Embryonic facial prominence (tissue), 1 donor: ENCODE data around the gene SLC9C2.
"Not testable (repeated sequence)": the region's sequence is repeated elsewhere in the genome, so short reads cannot be mapped to it uniquely, and the experiment has no call there.

Experiments
- DNase-seq: peaks from one replicate; pipeline ENCODE4 v3.0.0-alpha.2; 2016; ENCODE audit errors: extremely low spot score

Gene SLC9C2

DNA sequence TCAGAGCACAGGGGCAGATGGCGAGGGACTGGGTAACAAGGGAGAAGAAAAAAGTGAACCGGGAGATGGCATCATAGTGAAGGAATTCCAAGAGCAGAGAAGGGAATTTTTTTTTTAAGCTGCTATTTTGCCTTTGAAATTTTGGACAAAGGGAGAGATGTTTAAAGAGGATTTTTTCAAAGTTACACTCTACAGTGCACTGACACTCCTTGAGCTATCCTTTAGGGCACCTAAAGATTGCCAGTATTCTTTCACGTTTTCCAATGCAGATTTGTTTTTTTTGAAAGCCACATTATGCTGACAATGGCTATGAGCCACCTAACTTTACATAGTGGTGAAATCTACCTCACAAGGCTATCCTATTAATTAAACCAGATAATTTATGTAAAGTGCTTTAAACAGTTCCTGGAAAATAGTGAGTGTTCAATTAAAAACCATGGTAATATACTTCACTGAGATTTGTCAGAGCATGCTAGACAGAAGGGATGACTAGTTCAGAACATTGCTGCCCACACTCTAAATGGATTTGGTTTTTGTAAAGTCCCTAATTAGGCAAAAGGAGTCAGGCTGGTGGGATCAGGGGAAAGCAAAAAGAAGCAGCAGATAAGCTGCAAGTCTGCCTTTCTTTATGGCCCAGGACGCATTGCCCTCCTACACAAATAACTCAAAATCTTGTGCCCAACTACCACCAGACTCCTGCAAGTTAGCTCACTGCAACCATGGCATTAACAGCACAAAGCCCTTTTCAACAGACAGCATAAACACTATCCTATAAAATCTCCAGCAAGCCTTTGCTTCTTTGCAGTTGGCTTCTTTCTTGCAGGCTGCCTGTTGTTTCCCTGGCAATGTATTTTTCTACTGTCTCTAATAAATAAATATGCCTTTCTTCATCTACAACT lies 71.8 kb downstream of the SLC9C2 start:
- peak; percentile 5 for DNase-seq

DNA sequence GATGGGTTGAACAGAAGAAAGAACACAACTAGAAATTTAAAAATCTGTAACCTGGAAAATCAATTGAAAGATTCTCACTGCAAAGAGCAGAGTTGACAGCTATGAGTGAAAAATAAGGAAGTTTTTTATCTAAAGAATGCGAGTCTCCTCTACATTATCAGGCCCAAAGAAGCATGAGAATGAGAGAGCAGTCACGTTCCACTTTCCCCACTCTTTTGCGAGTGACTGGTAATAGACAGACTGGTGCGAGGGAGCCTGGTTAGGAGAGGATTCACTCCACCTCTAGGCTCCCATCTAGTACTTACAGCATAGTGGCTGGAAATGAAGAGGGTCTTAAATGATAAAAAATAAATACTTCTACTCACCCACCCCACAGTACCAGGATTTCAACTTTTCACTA lies 73.8 kb downstream of the SLC9C2 start:
- DNase-seq: peak; percentile 4

DNA sequence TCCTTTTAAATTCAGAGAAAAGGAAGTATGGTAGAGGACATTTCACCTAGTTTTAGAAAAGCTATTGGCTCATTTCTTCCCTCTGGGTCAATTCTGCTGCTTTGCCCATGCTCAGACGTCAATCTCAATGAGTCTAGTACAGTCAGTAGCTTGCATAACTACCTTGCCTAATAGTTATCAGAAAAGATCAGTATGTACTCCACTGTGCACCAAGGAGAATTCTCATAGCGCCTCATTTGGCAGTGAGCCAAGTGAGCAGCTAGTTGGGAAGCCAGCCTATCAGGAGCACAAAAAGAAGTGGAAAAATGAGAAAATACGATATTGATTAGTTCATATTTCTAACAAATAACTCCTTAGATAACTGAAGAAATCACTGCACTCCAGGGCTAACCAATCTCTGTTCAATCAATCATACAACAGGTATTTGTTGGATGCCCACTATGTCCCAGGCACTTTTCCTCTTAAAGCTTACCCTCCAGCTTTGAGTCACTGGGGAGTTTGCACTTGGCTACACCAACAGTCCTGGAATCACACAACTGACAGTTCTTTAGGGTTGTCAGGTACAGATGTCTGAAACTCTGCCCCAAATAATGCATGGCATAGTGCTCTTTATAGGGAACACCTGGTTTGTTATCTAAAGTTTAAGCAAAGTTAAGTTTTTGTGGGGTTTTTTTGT lies 75.6 kb downstream of the SLC9C2 start:
- peak; percentile 5 for DNase-seq

DNA sequence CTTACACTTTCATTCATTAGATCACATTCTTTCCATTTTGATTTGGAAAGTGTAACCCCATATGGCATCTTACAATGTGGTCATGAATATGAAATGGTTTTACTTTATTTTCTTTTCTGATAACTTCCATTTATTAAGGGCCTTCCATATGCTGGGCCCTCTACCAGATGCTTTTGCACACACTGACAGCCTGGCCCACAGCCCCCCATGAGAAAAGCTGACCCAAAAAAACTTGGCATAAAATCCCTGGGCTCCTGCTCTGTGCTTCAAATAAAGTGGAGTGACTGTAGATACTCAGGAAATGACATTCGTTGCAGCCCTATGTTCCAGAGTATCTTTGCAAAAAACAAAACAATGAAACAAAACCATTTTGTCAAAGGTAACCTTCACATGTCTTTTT lies 76.9 kb downstream of the SLC9C2 start:
- DNase-seq: peak; percentile 3

DNA sequence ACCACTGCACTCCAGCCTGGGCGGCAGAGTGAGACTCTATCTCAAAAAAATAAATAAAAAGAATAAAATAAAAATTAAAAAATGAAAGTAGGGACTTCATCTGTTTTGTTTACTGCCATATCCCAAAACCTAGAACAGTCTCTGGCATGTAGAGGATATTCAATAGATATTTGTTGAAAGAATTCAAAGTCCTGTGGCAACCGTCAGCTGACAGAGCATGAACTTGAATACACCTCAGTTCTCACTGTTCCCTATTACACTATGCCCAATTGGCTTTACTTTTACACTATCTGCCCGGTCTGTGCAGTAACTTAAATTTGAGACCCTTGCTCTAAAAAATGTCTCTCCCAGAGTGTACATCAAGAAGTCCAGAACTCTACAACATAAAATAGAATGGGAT lies 79.5 kb downstream of the SLC9C2 start:
- peak; percentile 1 for DNase-seq

DNA sequence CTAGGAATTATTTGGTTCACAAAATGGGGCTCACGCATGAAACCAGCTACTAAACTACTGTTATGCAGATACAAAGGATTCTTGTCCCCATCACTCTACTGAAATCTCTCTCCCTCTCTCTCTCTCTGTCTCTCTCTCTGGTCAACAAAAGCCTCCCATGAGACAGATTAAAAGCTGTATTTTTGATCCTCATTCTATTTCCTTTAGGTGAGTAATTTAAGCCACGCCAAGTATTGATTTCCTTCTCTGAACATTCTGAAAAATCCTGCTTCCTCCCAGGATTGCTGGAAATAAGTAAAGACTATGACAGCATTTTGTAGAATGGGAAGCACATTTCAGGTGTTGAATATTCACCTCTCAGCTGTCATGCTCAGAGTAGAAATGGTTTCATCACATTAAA lies 82.1 kb downstream of the SLC9C2 start:
- DNase-seq: peak; percentile 1

DNA sequence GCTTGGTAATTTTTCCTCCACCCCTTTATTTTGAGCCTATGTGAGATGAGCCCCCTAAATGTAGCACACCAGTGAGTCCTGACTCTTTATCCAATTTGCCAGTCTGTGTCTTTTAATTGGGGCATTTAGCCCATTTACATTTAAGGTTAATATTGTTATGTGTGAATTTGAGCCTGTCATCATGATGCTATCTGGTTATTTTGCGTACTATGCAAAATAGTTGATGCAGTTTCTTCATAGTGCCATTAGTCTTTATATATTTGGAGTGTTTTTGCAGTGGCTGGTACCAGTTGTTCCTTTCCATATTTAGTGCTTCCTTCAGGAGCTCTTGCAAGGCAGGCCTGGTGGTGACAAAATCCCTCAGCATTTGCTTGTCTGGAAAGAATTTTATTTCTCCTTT lies 88.4 kb downstream of the SLC9C2 start:
- DNase-seq: not testable (repeated sequence)

DNA sequence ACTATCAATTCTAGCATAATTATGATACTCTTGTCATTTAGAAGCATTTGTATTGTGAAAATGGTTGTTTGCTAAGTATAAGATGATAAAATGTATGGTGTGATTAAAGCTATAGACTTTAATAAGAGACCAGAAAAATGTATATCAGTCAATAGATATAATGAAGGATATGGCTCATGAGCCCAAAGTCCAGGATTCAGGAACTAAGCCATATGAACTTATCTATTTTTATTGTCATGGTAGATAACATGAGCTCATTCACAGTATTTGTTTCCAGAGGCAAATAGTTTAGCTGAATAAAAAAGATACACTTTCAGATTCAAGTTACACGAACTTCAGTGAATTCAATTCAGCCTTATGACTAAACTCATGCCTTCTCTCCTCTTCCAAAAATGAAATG lies 93.1 kb downstream of the SLC9C2 start:
- no peak for DNase-seq

DNA sequence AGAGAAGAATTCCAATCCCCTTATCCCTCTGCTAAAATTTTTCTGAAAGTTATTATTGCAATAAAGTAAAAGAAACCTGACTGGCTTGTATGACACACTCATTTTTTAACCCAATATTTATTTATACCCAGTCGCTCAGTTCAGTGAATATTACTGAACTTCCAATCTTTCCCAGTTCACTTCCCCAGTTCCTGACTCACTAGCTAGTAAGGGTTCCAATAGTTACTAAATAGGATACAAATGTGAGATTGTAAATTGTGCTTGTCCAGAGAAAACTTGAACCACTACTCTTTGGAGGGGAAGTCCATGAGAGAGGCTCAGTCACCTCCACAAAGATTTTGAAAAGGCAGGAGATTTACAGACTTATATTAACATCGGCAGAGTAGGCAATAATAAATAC lies 94.3 kb downstream of the SLC9C2 start:
- no peak for DNase-seq

DNA sequence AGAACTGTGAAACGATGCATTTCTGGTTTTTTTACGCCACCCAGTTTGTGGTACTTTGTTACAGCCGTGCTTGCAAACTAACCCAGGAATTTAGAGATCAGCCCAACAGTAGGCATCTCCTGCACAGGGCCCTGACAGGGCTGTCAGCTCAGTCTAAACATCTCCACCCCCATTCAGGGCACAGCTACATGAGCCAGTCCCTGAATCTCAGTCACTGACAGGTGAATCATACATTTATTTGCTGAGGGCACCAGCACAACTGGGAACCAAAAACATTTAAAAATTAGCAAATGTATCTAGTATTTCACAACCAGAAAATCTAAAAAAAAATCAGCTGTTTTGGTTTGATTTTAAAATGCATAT lies 95.0 kb downstream of the SLC9C2 start:
- DNase-seq: no peak

DNA sequence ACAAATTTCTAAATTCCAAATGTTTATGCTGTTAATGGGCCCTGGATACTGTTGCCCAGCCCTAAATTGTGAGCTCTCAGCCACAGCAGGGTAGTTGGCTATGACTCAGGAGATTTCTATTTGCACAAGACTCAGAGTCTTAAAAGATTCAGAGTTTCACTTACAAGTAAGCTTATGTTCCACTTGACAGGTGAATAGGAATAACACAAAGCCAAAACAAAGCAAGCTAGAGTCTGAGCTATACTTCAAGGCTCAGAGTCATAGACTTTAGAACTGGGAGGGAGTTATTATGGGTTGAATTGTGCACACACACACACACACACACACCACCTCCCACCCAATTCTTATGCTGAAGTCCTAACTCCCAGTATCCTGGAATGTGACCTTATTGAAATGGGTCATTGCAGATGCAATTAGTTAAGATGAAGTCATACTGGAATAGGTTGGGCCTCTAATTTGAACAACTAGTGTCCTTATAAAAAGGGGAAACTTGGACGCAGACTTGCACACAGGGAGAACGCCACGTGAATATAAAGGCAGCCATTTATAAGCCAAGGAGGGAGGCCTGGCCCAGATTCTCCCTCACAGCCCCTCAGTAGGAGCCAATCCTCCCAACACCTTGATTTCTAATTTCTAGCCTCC lies 95.5 kb downstream of the SLC9C2 start:
- DNase-seq: no peak

DNA sequence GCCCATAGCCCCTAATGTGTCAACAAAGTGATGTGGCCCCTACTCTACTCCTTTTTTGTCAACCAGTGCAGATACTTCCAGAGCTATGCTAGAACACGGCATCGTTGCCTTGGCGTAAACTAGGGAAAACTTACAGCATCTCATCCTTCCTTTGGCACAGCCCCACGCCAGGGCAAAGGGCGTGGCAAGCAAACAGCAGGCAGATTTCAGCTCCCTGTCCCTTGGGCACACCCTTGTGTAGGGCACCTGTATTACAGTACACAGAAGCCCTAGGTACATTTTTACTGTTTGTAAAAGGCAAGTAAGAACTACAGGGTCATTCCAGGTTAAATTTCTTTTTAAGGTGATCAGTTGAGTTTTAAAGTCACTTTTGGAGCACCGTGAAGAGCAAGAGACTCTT lies 96.4 kb downstream of the SLC9C2 start:
- DNase-seq: no peak

DNA sequence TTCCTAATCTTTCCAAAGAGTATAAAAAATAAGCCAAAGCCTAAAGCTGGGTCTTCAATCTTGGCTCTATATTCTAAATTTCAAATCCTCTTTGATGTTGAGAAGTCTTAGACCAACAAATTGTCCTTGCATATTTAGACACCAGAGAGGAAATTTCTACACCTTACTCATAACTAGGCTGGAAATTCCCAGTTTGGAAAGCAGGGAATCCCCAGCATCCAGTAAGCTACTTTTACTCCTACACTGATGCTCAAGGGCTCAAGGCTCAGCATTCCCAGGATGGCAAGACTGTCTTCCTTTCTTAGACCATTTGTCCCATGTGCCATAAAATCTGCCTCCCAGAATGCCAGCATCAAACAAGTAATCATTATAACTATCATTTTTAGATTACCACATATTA lies 97.5 kb downstream of the SLC9C2 start:
- no peak for DNase-seq

DNA sequence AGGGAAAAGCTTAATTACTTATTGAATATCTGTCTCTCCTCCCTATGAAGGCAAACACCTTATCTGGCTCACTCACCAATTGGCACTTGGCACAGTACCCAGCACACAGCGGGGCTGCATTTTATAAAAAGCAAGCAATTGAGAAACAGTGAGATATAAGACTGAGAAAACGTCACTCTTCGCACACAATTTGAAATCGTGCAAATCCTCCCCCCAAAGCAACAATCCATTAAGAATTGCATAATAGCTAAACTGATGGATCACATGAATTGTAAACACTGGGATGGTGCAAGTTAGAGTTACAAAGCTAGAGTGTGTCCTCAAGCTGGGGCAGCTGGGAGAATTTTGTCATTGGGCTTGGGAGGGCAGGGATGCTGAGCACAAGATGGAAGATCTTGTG lies 98.6 kb downstream of the SLC9C2 start:
- no peak for DNase-seq

DNA sequence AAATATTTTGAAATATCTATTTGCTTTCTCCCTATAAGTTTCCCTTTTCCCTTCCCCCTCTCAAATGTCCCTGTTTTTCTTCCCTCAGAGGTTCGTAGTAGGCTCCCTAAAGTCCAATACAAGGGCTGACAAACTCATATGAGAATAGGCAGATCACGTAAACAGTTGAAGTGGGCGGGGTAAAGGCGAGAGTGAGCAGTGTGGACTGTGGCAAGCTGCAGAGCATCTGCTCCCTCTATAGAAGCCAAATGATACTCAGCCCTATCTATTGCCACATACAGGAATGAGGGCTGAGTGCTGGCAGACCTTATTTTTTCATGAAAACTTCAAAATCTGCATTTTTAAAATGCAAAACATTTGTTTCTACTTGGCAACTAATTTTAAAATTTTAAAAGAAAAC lies 99.5 kb downstream of the SLC9C2 start:
- DNase-seq: no peak

DNA sequence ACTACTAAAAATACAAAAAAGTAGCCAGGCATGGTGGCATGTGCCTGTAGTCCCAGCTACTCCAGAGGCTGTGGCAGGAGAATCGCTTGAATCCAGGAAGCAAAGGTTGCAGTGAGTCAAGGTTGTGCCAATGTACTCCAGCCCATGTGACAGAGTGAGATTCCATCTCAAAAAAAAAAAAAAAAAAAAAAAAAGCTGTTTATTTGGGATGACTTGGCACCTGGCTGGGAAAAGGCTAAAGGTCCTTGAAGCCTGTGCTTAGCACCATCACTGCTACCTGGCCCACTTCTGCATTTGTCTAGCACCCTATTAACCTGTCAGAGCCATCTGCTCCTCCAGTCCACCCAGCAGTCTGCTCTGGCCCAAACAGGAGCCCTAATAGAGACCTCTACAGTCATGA lies 100.8 kb downstream of the SLC9C2 start:
- no peak for DNase-seq

DNA sequence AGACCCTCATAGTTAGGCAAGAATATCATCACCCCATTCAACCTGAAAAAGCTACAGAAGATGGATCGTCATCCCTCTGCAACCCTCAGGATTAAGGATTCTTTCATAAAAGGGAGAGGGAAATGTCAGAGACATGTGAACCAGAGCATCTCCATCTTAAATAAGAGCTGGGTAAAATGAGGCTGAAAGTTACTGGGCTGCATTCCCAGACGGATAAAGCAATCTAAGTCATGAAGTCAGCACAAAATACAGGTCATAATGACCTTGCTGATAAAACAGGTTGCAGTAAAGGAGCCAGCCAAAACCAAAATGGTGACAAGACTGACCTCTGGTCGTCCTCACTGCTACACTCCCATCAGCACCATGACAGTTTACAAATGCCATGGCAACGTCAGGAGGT lies 103.1 kb downstream of the SLC9C2 start:
- no peak for DNase-seq

DNA sequence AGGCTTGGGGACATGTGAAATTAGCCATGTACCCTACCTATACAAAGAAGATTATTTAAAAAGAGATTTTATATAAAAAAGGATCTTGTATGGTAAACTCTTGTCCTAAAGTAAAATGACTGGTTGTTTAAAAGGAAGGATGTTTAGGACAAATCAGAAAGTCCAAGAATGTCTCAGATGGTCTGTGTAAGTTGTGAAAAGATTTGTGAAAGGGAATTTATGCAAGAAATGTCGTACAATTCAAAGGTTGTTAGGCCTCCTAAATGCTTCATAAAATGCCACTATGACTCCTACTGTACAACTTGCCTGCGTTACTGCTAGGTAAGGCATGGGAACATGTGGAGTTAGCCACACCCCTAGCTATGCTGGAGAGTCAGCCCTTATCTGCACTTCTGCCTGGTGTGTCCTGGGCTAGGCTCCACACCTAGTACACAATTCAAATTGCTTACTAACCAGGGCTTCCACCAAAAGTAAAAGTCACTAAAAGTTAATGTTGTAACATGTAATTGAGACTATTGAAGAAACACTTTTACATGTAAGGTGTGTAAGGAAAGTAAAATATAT lies 106.0 kb downstream of the SLC9C2 start:
- no peak for DNase-seq

DNA sequence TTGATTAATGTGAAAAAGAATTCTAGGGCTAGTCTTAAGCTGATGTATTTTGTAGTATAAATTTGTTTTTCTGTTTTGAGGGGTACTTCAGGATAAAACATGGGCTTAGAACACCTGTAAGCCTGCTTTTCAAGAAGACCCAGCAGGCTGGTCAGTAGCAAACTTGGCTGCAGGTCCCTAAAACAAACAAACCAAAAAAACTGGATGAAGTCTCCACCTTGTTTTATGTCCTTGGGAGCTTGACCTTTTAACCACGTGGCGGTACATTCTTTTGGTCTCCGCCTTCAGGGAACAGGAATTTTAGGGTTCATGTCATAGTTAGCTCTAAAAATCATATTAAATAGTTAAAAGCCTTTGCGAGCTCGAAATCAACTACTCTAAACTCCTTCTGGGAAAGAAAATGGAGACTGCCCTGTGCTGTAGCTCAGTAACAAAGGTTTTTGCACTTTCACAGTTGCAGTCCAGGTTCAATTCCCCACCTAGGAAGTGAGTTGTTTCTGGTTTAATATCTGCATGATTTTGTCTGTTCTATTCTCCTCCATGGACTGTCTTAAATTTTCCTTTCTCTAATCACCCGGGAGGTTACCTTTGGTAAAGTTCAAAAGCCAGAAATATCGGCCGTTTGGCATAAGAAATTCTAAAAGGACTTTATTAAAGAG lies 107.1 kb downstream of the SLC9C2 start:
- DNase-seq: no peak

DNA sequence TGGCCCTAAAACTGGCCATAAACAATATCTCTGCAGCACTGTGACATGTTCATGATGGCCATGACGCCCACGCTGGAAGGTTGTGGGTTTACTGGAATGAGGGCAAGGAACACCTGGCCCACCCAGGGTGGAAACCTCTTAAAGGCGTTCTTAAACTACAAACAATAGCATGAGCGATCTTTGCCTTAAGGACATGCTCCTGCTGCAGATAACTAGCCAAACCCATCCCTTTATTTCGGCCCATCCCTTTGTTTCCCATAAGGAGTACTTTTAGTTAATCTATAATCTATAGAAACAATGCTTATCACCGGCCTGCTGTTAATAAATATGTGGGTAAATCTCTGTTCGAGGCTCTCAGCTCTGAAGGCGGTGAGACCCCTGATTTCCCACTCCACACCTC lies 109.7 kb downstream of the SLC9C2 start:
- DNase-seq: not testable (repeated sequence)

DNA sequence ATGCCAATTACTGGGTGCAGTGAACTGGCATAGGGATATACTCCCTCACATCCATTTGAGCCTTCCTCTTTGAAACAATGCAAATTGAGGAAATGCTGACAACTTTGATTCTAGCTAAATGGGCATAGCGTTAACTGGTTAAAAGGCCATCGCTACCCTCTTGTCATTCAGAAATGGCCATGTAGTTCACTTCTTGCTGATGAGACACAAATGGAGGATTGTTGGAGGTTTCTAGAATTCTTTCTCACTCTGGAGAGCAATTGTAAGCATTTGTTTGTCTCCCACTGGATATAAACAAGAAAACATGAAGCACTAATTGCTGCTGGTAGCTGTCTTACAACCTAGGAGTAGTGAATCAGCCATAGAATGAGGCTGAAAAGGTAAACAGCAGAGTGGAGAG lies 111.4 kb downstream of the SLC9C2 start:
- DNase-seq: no peak

DNA sequence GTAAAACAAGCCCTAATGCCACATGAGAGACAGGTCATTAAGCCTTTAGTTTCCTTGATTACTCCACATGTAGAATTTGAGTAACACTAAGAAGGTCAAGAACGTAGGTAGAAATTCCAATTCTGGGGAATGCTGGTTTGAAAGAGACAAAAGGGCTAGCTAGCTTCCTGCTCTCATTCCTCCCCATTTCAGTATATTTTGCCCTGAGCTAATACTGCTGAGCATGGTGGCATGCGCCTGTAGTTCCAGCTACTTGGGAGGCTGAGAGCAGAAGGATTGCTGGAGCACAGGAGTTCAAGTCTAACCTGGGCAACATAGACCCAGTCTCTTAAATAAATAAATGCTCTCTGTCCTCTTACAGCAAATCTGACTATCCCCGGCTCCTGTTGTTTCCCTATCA lies 112.9 kb downstream of the SLC9C2 start:
- DNase-seq: no peak
